Uterus (tissue), 4 donors: ENCODE results near the gene ALKBH7. TPM values are rescaled to one million over a fixed set of nuclear protein-coding genes. Genes with fewer than 3 reads are reported as not detected.

Experiments
- DNase-seq, 2 donors: peaks; one replicate each; pipeline ENCODE4 v3.0.0-alpha.2; 2019 to 2020
- H3K27ac ChIP-seq, 2 donors: fragments of 200-600 bp; sonication (generic); 1 replicate in 1 of 2; 2 replicates in 1 of 2; pipeline ENCODE4 v1.5.1; 2016 to 2018
- H3K27me3 ChIP-seq, 2 donors: fragments of 200-600 bp; sonication (generic); one replicate each; pipeline ENCODE4 v1.5.1; 2018 to 2019; ENCODE audit warnings: control low read depth in 1 of 2
- H3K36me3 ChIP-seq, 2 donors: fragments of 200-600 bp; sonication (generic); one replicate each; pipeline ENCODE4 v1.5.1; 2019; ENCODE audit warnings: control low read depth in 1 of 2
- H3K4me1 ChIP-seq, 2 donors: fragments of 200-600 bp; sonication (generic); one replicate each; pipeline ENCODE4 v1.5.1; 2018 to 2019; ENCODE audit warnings: control low read depth in 1 of 2
- H3K4me3 ChIP-seq, 2 donors: fragments of 200-600 bp; sonication (generic); 1 replicate in 1 of 2; 2 replicates in 1 of 2; pipeline ENCODE4 v1.5.1; 2018 to 2019; ENCODE audit warnings: mild to moderate bottlenecking in 1 of 2
- H3K9me3 ChIP-seq, 2 donors: fragments of 200-600 bp; sonication (generic); one replicate each; pipeline ENCODE4 v1.5.1; 2019; ENCODE audit warnings: control low read depth in 1 of 2
- CTCF ChIP-seq, 4 experiments: fragments of 200-600 bp in 2 of 4; fragments of 450-650 bp in 2 of 4; sonication (generic) in 2 of 4; IDR thresholded peaks; one replicate each; pipeline ENCODE4 v1.5.1; 2016 to 2019; ENCODE audit warnings: antibody characterized with exemption in 4 of 4, mild to moderate bottlenecking in 2 of 4, moderate library complexity in 1 of 4
- POLR2A ChIP-seq, 2 donors: fragments of 450-650 bp; IDR thresholded peaks; one replicate each; pipeline ENCODE4 v1.6.1; 2016; ENCODE audit warnings: antibody characterized with exemption in 2 of 2, mild to moderate bottlenecking in 1 of 2, moderate library complexity in 1 of 2
- intact Hi-C: fragments of 100-400 bp; cut with DNase I; formaldehyde crosslinking; loops from one replicate; pipeline ENCODE4 v1.15.1; 2023; ENCODE audit warnings: low total_unique reads
- total RNA-seq, 4 donors: library from RNA; depleted of rRNA in 3 of 4; stranded (reverse); fragments of >200 nt in 3 of 4; gene quantifications; one replicate each; pipeline versions ENCODE4 v1.1.0 to v1.2.4, GENCODE V29; 2014 to 2023
- donor health status: DM: yes; HTN: yes; CAD: no.

ALKBH7 gene
- total RNA-seq, 4 donors from 2014 or later = 17.4 to 84.8 (median 42.7) TPM

GRCh38 chr19:6381030-6381750 lies 8.6 kb downstream of the ALKBH7 start:
- no peaks in the 10 kb centered on the region for H3K4me1 ChIP-seq
- TF ChIP-seq CTCF (IDR thresholded peaks at IDR 0.05) (no peak), POLR2A (IDR thresholded peaks at IDR 0.05) (no peak)
- no peak for DNase-seq
- H3K36me3 ChIP-seq = no peaks in the 10 kb centered on the region
- no peak overlapping the region for H3K4me3 ChIP-seq
- intact Hi-C loops = no loop called here
- H3K27ac ChIP-seq = no peak overlapping the region
- H3K27me3 ChIP-seq = no peaks in the 10 kb centered on the region
- no peaks in the 10 kb centered on the region for H3K9me3 ChIP-seq

GRCh38 chr19:6383188-6383587 lies 10.6 kb downstream of the ALKBH7 start:
- intact Hi-C loops = no loop called here
- TF ChIP-seq POLR2A (IDR thresholded peaks at IDR 0.05) (no peak), CTCF (IDR thresholded peaks at IDR 0.05) (no peak)
- no peaks in the 10 kb centered on the region for H3K36me3 ChIP-seq
- no peaks in the 10 kb centered on the region for H3K4me1 ChIP-seq
- no peak for DNase-seq
- H3K4me3 ChIP-seq = no peak overlapping the region
- no peaks in the 10 kb centered on the region for H3K9me3 ChIP-seq
- H3K27me3 ChIP-seq = no peaks in the 10 kb centered on the region
- H3K27ac ChIP-seq = no peak overlapping the region

GRCh38 chr19:6384381-6384780 lies 11.8 kb downstream of the ALKBH7 start:
- intact Hi-C loops = no loop called here
- DNase-seq = no peak
- Histone ChIP-seq H3K27me3 (no peaks in the 10 kb centered on the region), H3K27ac (no peak overlapping the region), H3K9me3 (no peaks in the 10 kb centered on the region), H3K36me3 (no peaks in the 10 kb centered on the region), H3K4me1 (no peaks in the 10 kb centered on the region), H3K4me3 (no peak overlapping the region)
- TF ChIP-seq CTCF (IDR thresholded peaks at IDR 0.05) (no peak), POLR2A (IDR thresholded peaks at IDR 0.05) (no peak)

- TF ChIP-seq POLR2A (IDR thresholded peaks at IDR 0.05) (no peak), CTCF (IDR thresholded peaks at IDR 0.05) (no peak)
- intact Hi-C loops = no loop called here
Measured at GRCh38 chr19:6387372-6387771, 14.8 kb downstream of the ALKBH7 start.

GRCh38 chr19:6392221-6393073 lies 19.9 kb downstream of the ALKBH7 start:
- H3K27me3 ChIP-seq = no peaks in the 10 kb centered on the region
- no peak for TF ChIP-seq POLR2A (IDR thresholded peaks at IDR 0.05)
- no peak for TF ChIP-seq CTCF (IDR thresholded peaks at IDR 0.05)
- H3K4me1 ChIP-seq = peaks cover 0 to 8% of the 10 kb centered on the region in 2 donors
- DNase-seq = no peak
- H3K9me3 ChIP-seq = no peaks in the 10 kb centered on the region
- intact Hi-C loops = no loop called here
- peak overlapping the region; percentile 94 to 98 for H3K27ac ChIP-seq
- H3K4me3 ChIP-seq = peak overlapping the region; percentile 80 to 96
- no peaks in the 10 kb centered on the region for H3K36me3 ChIP-seq

More at GRCh38 chr19:6387372-6387771, 14.8 kb downstream of the ALKBH7 start:
- Histone ChIP-seq H3K27me3 (no peaks in the 10 kb centered on the region), H3K4me1 (peaks cover 0 to 6% of the 10 kb centered on the region in 2 donors), H3K27ac (no peak overlapping the region), H3K9me3 (no peaks in the 10 kb centered on the region), H3K36me3 (no peaks in the 10 kb centered on the region), H3K4me3 (no peak overlapping the region)
- DNase-seq = no peak
